ENCODE results near the gene DNAJA4. TPM values are rescaled to one million over a fixed set of nuclear protein-coding genes. Genes with fewer than 3 reads are reported as not detected.

DNAJA4 gene
- total and polyA plus RNA-seq, 2 of the 13 experiments (the other 11 are each of a cell fraction or from before 2014, with no cell fraction given), result not detected

- TF ChIP-seq ZNF318 (CRISPR knock-in tag; IDR thresholded peaks at IDR 0.05) (0 out of 2 replicates have a peak, but pooled peaks have one; percentile 67), IKZF4 (CRISPR knock-in tag; IDR thresholded peaks at IDR 0.05; ENCODE audit: borderline replicate concordance, low read depth, not compliant biosample characterization) (no peak), CHCHD3 (CRISPR knock-in tag; IDR thresholded peaks at IDR 0.05) (no peak), CAMTA2 (CRISPR knock-in tag; IDR thresholded peaks at IDR 0.05; ENCODE audit: borderline replicate concordance) (no peak), ZNF879 (CRISPR knock-in tag; IDR thresholded peaks at IDR 0.05) (no peak), YEATS2 (CRISPR knock-in tag; IDR thresholded peaks at IDR 0.05; ENCODE audit: borderline replicate concordance) (peak; percentile 91), MAFK (conservative IDR thresholded peaks at IDR 0.05 in 1 of 2, IDR thresholded peaks at IDR 0.05 in 1 of 2; ENCODE audit: low read length in 2 of 2) (no peak), SYNCRIP (IDR thresholded peaks at IDR 0.05; ENCODE audit: insufficient read depth, low read depth, low read length) (no peak), PREB (CRISPR knock-in tag; IDR thresholded peaks at IDR 0.05) (no peak), RFX5 (IDR thresholded peaks at IDR 0.05; ENCODE audit: low read depth, low read length) (peak; percentile 68; the same call in 1 of the 2 replicates), ZNF326 (CRISPR knock-in tag; IDR thresholded peaks at IDR 0.05; ENCODE audit: borderline replicate concordance) (no peak), CCDC6 (CRISPR knock-in tag; IDR thresholded peaks at IDR 0.05) (0 out of 2 replicates have a peak, but pooled peaks have one; percentile 32), NR2F2 (IDR thresholded peaks at IDR 0.05; ENCODE audit: borderline replicate concordance, low read depth) (no peak), ZNF775 (CRISPR knock-in tag; IDR thresholded peaks at IDR 0.05; ENCODE audit: borderline replicate concordance) (no peak), ETV6 (CRISPR knock-in tag; conservative IDR thresholded peaks at IDR 0.05) (no peak), ZNF777 (CRISPR knock-in tag; IDR thresholded peaks at IDR 0.05) (peak; percentile 100), SCMH1 (CRISPR knock-in tag; IDR thresholded peaks at IDR 0.05; ENCODE audit: borderline replicate concordance) (no peak), ZNF44 (CRISPR knock-in tag; IDR thresholded peaks at IDR 0.05) (no peak), ATF7-NPFF (CRISPR knock-in tag; IDR thresholded peaks at IDR 0.05; ENCODE audit: low read depth) (0 out of 2 replicates have a peak, but pooled peaks have one; percentile 42)
These were observed 35.0 kb downstream of the DNAJA4 start, which contains the start of gene SKIC8 (continued) for GRCh38 chr15:78299101-78299930.

Data from HepG2 (cell line).